HepG2 (cell line): ENCODE data around the gene BRPF1. TPM values are rescaled to one million over a fixed set of nuclear protein-coding genes. Genes with fewer than 3 reads are reported as not detected.

Experiments
- ATAC-seq: fragments of 200-7000 bp; cut with Tn5 transposase; 3 replicates; pipeline ENCODE4 v1.9.1; 2020; ENCODE audit warnings: mild to moderate bottlenecking, moderate library complexity
- BruUV-seq: library from RNA; stranded (reverse); fragments of 400-500 nt; replicated peaks from 2 replicates; lab custom pipeline; 2021; lab: Mats Ljungman, UMichigan
- CTCF ChIA-PET: fragments of 300-600 bp; formaldehyde crosslinking; extraction: SDS; loops from one replicate; lab custom pipeline; 2021; ENCODE audit warnings: low total read pairs, inconsistent platforms, low intra/inter-chr PET ratio; lab: Yijun Ruan, JAX
- POLR2A ChIA-PET: fragments of 350-600 bp; sonication (Branson Sonifier 250); formaldehyde crosslinking; loops from one replicate; lab custom pipeline; 2020; ENCODE audit warnings: antibody characterized with exemption, inconsistent platforms; lab: Yijun Ruan, JAX
- DNase-seq: peaks from one replicate; pipeline ENCODE4 v3.0.0-alpha.2; 2015; ENCODE audit warnings: low spot score
- FAIRE-seq: peaks from 3 replicates; lab custom pipeline; 2011; peaks lifted over from hg19 to GRCh38; lab: Jason Lieb, UNC
- H2AFZ ChIP-seq: one replicate; pipeline ENCODE4 v1.6.1; 2011; ENCODE audit warnings: low read length, inconsistent platforms
- H3K27ac ChIP-seq: fragments of 300-600 bp; 3 replicates; pipeline ENCODE4 v1.8.0; 2011; ENCODE audit warnings: mixed run types, mild to moderate bottlenecking, mixed read lengths, low read length, inconsistent platforms; ENCODE audit not compliant: insufficient read depth; ENCODE audit errors: extremely low read length
- H3K27me3 ChIP-seq, 2 experiments: fragments of 200-600 bp in 1 of 2; 2 replicates in 1 of 2; 3 replicates in 1 of 2; pipeline versions ENCODE4 v1.6.0 to v1.8.0; 2011; ENCODE audit warnings: low read length in 2 of 2, mild to moderate bottlenecking in 2 of 2, moderate library complexity in 2 of 2, inconsistent platforms in 1 of 2; ENCODE audit not compliant: insufficient read depth in 2 of 2, control insufficient read depth in 1 of 2
- H3K36me3 ChIP-seq, 2 experiments: fragments of 200-600 bp in 1 of 2; replicated peaks in 1 of 2; 2 replicates in 1 of 2; 3 replicates in 1 of 2; pipeline versions ENCODE4 v1.5.1 to v1.8.0; 2011; ENCODE audit warnings: low read length in 2 of 2, inconsistent platforms in 1 of 2; ENCODE audit not compliant: insufficient read depth in 2 of 2, control insufficient read depth in 1 of 2
- H3K4me1 ChIP-seq: 2 replicates; pipeline ENCODE4 v1.5.1; 2012; ENCODE audit warnings: low read length, inconsistent platforms; ENCODE audit not compliant: insufficient read depth
- H3K4me2 ChIP-seq: 2 replicates; pipeline ENCODE4 v1.6.0; 2011; ENCODE audit warnings: low read depth, low read length, inconsistent platforms
- H3K4me3 ChIP-seq, 3 experiments: fragments of 200-600 bp in 1 of 3; sonication (generic), shearing (Covaris generic) in 1 of 3; replicated peaks in 1 of 3; 2 replicates each; pipeline ENCODE4 v1.5.1; 2011 to 2016; ENCODE audit warnings: low read length in 3 of 3, inconsistent platforms in 2 of 3, low read depth in 2 of 3, mild to moderate bottlenecking in 2 of 3, control low read depth in 1 of 3, mixed read lengths in 1 of 3; ENCODE audit not compliant: insufficient read depth in 1 of 3
- H3K79me2 ChIP-seq: one replicate; pipeline ENCODE4 v1.6.1; 2011; ENCODE audit warnings: low read length, inconsistent platforms; ENCODE audit not compliant: insufficient read depth
- H3K9ac ChIP-seq: 2 replicates; pipeline ENCODE4 v1.6.0; 2011; ENCODE audit warnings: mild to moderate bottlenecking, low read depth, low read length, inconsistent platforms; ENCODE audit not compliant: insufficient read depth
- H3K9me3 ChIP-seq: 2 replicates; pipeline ENCODE4 v1.5.1; 2012; ENCODE audit warnings: mild to moderate bottlenecking, low read length
- H4K20me1 ChIP-seq: 2 replicates; pipeline ENCODE4 v1.6.0; 2011; ENCODE audit warnings: inconsistent platforms, mild to moderate bottlenecking, low read length, moderate library complexity; ENCODE audit not compliant: insufficient read depth
- ASH2L ChIP-seq: fragments of 300-600, 200-600 bp; sonication (generic); IDR thresholded peaks from 2 replicates; pipeline ENCODE4 v1.7.0; 2017; ENCODE audit warnings: low read depth, mild to moderate bottlenecking, moderate library complexity, mixed read lengths, low read length; ENCODE audit not compliant: insufficient read length
- ERF ChIP-seq: IDR thresholded peaks from 2 replicates; pipeline ENCODE4 v1.6.1; 2018; ENCODE audit warnings: missing biosample characterization, missing genetic modification reagents
- SPEN ChIP-seq: sonication (generic); formaldehyde crosslinking; IDR thresholded peaks from 2 replicates; pipeline ENCODE4 v1.5.1; 2020; ENCODE audit warnings: low read depth, mild to moderate bottlenecking, missing genetic modification reagents
- TAF15 ChIP-seq: fragments of 200-400 bp; formaldehyde crosslinking; IDR thresholded peaks from one replicate; pipeline ENCODE4 v1.6.1; 2018; ENCODE audit warnings: mild to moderate bottlenecking, low read depth, low read length; ENCODE audit not compliant: poor library complexity, severe bottlenecking
- ZBTB40 ChIP-seq, 2 experiments: fragments of 450-650 bp in 1 of 2; sonication (generic) in 1 of 2; formaldehyde crosslinking in 1 of 2; IDR thresholded peaks; 2 replicates each; pipeline versions ENCODE4 v1.6.1 to v1.8.0; 2016 to 2022; ENCODE audit warnings: antibody characterized with exemption in 1 of 2, mild to moderate bottlenecking in 1 of 2, missing genetic modification reagents in 1 of 2
- ZNF333 ChIP-seq: sonication (generic); formaldehyde crosslinking; IDR thresholded peaks from 2 replicates; pipeline ENCODE4 v1.4.0; 2020; ENCODE audit warnings: mild to moderate bottlenecking, missing genetic modification reagents, borderline replicate concordance
- ZNF670 ChIP-seq: sonication (generic); formaldehyde crosslinking; IDR thresholded peaks from 2 replicates; pipeline ENCODE4 v1.8.0; 2022; ENCODE audit warnings: mild to moderate bottlenecking, missing genetic modification reagents, borderline replicate concordance
- ZNF850 ChIP-seq: sonication (generic); formaldehyde crosslinking; conservative IDR thresholded peaks from 2 replicates; pipeline ENCODE4 v1.9.0; 2021; ENCODE audit warnings: mild to moderate bottlenecking, missing genetic modification reagents
- ZSCAN20 ChIP-seq: sonication (generic); formaldehyde crosslinking; IDR thresholded peaks from 2 replicates; pipeline ENCODE4 v1.4.0; 2020; ENCODE audit warnings: missing genetic modification reagents, mild to moderate bottlenecking, borderline replicate concordance
- WGBS: methylation state at CpG from one replicate; pipeline ENCODE4 v1.1.6; 2017; ENCODE audit warnings: low lambda C conversion rate; 5-methylcytosine and 5-hydroxymethylcytosine counted together
- in situ Hi-C: cut with HindIII; loops from 2 replicates; pipeline ENCODE4 v1.10.0; 2017; ENCODE audit warnings: low pct_unique_long_range_greater_than_20kb; ENCODE audit not compliant: extremely low pct_ligation_motif_present
- intact Hi-C: fragments of 100-400 bp; cut with micrococcal nuclease; formaldehyde crosslinking; loops from one replicate; pipeline ENCODE4 v1.10.0; 2022; ENCODE audit not compliant: unreplicated experiment
- polyA plus RNA-seq, 8 experiments: library from polyadenylated mRNA; depleted of rRNA in 3 of 8; stranded (reverse) in 7 of 8; unstranded in 1 of 8; fragments of >200 nt; fragmentation: Illumina TruSeq in 4 of 8; extraction: Trizol in 4 of 8; gene quantifications; 2 replicates each; pipeline versions ENCODE4 v1.2.1 to v1.2.3, GENCODE V29; 2011 to 2016; ENCODE audit warnings: low read depth in 4 of 8, missing spikeins in 1 of 8, mixed read lengths in 1 of 8; ENCODE audit not compliant: insufficient read depth in 1 of 8
- total RNA-seq, 5 experiments: library from RNA; depleted of rRNA; stranded (reverse); fragments of >200 nt; fragmentation: Illumina TruSeq; extraction: Trizol; gene quantifications; 2 replicates each; pipeline ENCODE4 v1.2.3, GENCODE V29; 2016; ENCODE audit warnings: low read depth in 1 of 5

The BRPF1 gene
- total and polyA plus RNA-seq, 2 of the 13 experiments (the other 11 are each of a cell fraction or from before 2014, with no cell fraction given): 7.3 to 10.0 TPM

DNA sequence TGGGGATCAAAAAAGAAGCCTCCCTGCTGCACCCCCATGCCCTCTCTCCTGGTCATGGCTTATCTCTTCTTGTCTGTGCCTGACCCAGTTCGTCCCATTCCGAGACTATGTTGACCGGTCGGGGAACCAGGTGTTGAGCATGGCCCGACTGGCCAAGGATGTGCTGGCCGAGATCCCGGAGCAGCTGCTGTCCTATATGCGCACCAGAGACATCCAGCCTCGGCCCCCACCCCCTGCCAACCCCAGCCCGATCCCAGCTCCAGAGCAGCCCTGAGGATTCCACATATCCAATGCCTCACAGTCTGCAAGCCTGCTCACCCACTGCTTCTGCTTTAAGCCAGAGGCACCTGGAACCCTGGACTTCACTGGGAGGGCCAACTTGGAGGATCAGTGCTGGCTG, 2.1 kb upstream of the BRPF1 start:
- CTCF ChIA-PET: no interaction called here
- POLR2A ChIA-PET: interaction anchor here (4.3 kb wide), 1 partner anchor 21 kb away, joined by 40 read pairs; the partner anchor contains the start of gene OGG1

More for the DNA sequence above, 2.1 kb upstream of the BRPF1 start:
- Histone ChIP-seq H3K36me3 (peaks cover under 1 to 14% of the 10 kb centered on the region in 2 experiments; a peak in 4 of 5 replicates), H3K79me2 (peaks cover 24% of the 10 kb centered on the region), H4K20me1 (peaks cover 6% of the 10 kb centered on the region), H3K4me1 (peaks cover 31% of the 10 kb centered on the region), H3K9ac (no peak overlapping the region), H3K27ac (no peak overlapping the region), H3K4me3 (no peak overlapping the region), H2AFZ (no peak overlapping the region), H3K9me3 (no peaks in the 10 kb centered on the region), H3K27me3 (no peaks in the 10 kb centered on the region; a peak in 1 of 5 replicates), H3K4me2 (no peak overlapping the region)
- no CpG with 5 or more reads among the region's 10 CpGs for WGBS
- TF ChIP-seq ZBTB40 (IDR thresholded peaks at IDR 0.05) (no peak), ZBTB40 (CRISPR knock-in tag; IDR thresholded peaks at IDR 0.05) (no peak), ZNF670 (CRISPR knock-in tag) (no peak), ASH2L (no peak), ZNF333 (no peak), ZSCAN20 (CRISPR knock-in tag) (no peak), ERF (CRISPR knock-in tag) (no peak), SPEN (no peak), TAF15 (no peak), ZNF850 (CRISPR knock-in tag) (no peak)
- FAIRE-seq: no peak
- no peak for DNase-seq
- in situ Hi-C loops (loop anchor here (5.0 kb wide), 1 partner anchor 227 kb away; no protein-coding TSS in a partner anchor), intact Hi-C loops (no loop called here)
- ATAC-seq: no peak
- BruUV-seq: no TSS peak
